ENCODE data around the gene RNF223. TPM values are rescaled to one million over a fixed set of nuclear protein-coding genes. Genes with fewer than 3 reads are reported as not detected.

The RNF223 gene
- total RNA-seq, 1 donor from 2014 or later = 1.2 TPM

- no peak for DNase-seq (ENCODE audit: extremely low spot score, unreplicated experiment)
- Mint-ChIP-seq H3K36me3 (no peaks in the 10 kb centered on the region), H3K27ac (no peak overlapping the region), H3K27me3 (peaks cover 22% of the 10 kb centered on the region), H3K4me3 (no peak overlapping the region), H3K9me3 (no peaks in the 10 kb centered on the region), H3K4me1 (ENCODE audit: unreplicated experiment) (peaks cover 22% of the 10 kb centered on the region)
- no peak for TF ChIP-seq CTCF (conservative IDR thresholded peaks at IDR 0.05)
Measured at GRCh38 chr1:1035291-1035943, 38.7 kb downstream of the RNF223 start.

GRCh38 chr1:1034439-1034781 is 39.7 kb downstream of the RNF223 start:
- Mint-ChIP-seq H3K4me1 (ENCODE audit: unreplicated experiment) (peaks cover 18% of the 10 kb centered on the region), H3K4me3 (peak overlapping the region; percentile 77), H3K27ac (no peak overlapping the region), H3K36me3 (no peaks in the 10 kb centered on the region), H3K27me3 (peaks cover 17% of the 10 kb centered on the region), H3K9me3 (no peaks in the 10 kb centered on the region)
- no peak for TF ChIP-seq CTCF (conservative IDR thresholded peaks at IDR 0.05)
- no peak for DNase-seq (ENCODE audit: extremely low spot score, unreplicated experiment)

GRCh38 chr1:1033731-1034438 is 40.2 kb downstream of the RNF223 start:
- Mint-ChIP-seq H3K9me3 (no peaks in the 10 kb centered on the region), H3K27ac (no peak overlapping the region), H3K27me3 (peaks cover 13% of the 10 kb centered on the region), H3K4me3 (no peak overlapping the region), H3K4me1 (ENCODE audit: unreplicated experiment) (peaks cover 16% of the 10 kb centered on the region), H3K36me3 (no peaks in the 10 kb centered on the region)
- DNase-seq (ENCODE audit: extremely low spot score, unreplicated experiment) = no peak
- no peak for TF ChIP-seq CTCF (conservative IDR thresholded peaks at IDR 0.05)

- peak; percentile 92 for TF ChIP-seq CTCF (conservative IDR thresholded peaks at IDR 0.05)
- Mint-ChIP-seq H3K9me3 (no peaks in the 10 kb centered on the region), H3K4me3 (peak overlapping the region; percentile 70), H3K27me3 (peaks cover 6% of the 10 kb centered on the region), H3K4me1 (ENCODE audit: unreplicated experiment) (peaks cover 10% of the 10 kb centered on the region), H3K27ac (no peak overlapping the region), H3K36me3 (no peaks in the 10 kb centered on the region)
- peak; percentile 94 for DNase-seq (ENCODE audit: extremely low spot score, unreplicated experiment)
Measured at GRCh38 chr1:1033009-1033587, 41.0 kb downstream of the RNF223 start.

- Mint-ChIP-seq H3K4me3 (peak overlapping the region; percentile 84), H3K9me3 (no peaks in the 10 kb centered on the region), H3K27ac (peak overlapping the region; percentile 63), H3K36me3 (no peaks in the 10 kb centered on the region), H3K4me1 (ENCODE audit: unreplicated experiment) (peaks cover 10% of the 10 kb centered on the region), H3K27me3 (peaks cover 6% of the 10 kb centered on the region)
- TF ChIP-seq CTCF (conservative IDR thresholded peaks at IDR 0.05) = no peak
- no peak for DNase-seq (ENCODE audit: extremely low spot score, unreplicated experiment)
Measured at GRCh38 chr1:1032424-1032823, 41.7 kb downstream of the RNF223 start.

Measured in type B pancreatic cell (in vitro differentiated cells).